BE2C (cell line): ENCODE data around the gene CRPPA.

Experiments
- DNase-seq: peaks from one replicate; pipeline ENCODE4 v3.0.0-alpha.2; 2020
- H3K27me3 ChIP-seq: fragments of 250-450 bp; sonication (Bioruptor Pico); 2 replicates; pipeline ENCODE4 v1.5.1; 2020; ENCODE audit warnings: mild to moderate bottlenecking
- H3K36me3 ChIP-seq: fragments of 250-450 bp; sonication (Bioruptor Pico); 2 replicates; pipeline ENCODE4 v1.5.1; 2020; ENCODE audit warnings: mild to moderate bottlenecking
- H3K4me1 ChIP-seq: fragments of 250-450 bp; sonication (Bioruptor Pico); 2 replicates; pipeline ENCODE4 v1.5.1; 2020
- H3K4me3 ChIP-seq: 2 replicates; pipeline ENCODE4 v1.5.1; 2011; ENCODE audit warnings: low read depth, low read length
- H3K9me3 ChIP-seq: fragments of 250-450 bp; sonication (Bioruptor Pico); 2 replicates; pipeline ENCODE4 v1.5.1; 2020
- CTCF ChIP-seq: IDR thresholded peaks from 2 replicates; pipeline ENCODE4 v1.5.1; 2012; ENCODE audit warnings: mild to moderate bottlenecking, low read depth, low read length

The CRPPA gene

DNA sequence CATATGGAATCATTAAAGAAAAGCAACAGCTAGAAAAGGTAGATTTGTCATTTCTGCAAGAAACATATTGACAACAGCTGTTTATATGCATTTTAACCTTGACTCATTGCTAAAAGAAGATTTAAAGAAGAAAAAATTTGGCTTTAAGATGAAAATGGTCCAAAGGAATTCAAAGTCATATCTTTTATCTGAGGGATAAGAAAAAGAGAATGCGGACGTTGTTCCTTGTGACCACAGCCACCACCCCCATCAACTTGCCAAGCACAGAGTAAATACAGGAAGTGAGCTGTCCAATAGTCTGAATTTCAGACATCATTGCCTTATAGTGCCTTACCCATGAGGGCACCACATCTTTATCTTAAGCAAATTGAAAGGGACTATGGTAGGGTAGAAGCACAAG lies 7.3 kb upstream of the CRPPA start:
- Histone ChIP-seq H3K36me3 (no peaks in the 10 kb centered on the region), H3K4me1 (peaks cover 3% of the 10 kb centered on the region; the same call in 1 of the 2 replicates), H3K27me3 (no peaks in the 10 kb centered on the region), H3K9me3 (no peaks in the 10 kb centered on the region), H3K4me3 (no peak overlapping the region)
- TF ChIP-seq CTCF = no peak
- DNase-seq = no peak

DNA sequence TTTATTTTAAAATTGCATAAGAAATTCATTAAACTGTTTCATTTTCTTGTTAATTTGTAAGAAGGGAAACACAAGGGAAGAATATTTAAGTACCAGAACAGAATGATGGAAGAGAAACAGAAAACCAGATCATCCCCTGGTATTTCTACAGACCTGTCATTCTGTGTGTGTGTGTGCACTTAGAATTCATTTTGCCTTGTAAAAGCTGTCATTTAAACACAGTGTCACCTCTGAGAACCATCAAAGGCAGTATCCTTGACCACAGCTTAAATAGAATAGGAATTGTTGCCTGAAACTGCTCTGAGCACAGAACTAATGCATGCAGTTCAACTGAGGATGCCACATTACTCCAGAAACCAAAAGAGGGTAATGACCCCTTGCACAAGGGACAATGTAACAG lies 6.8 kb upstream of the CRPPA start:
- no peak for TF ChIP-seq CTCF
- DNase-seq = no peak
- H3K4me3 ChIP-seq = no peak overlapping the region
- H3K27me3 ChIP-seq = no peaks in the 10 kb centered on the region
- no peaks in the 10 kb centered on the region for H3K9me3 ChIP-seq
- no peaks in the 10 kb centered on the region for H3K36me3 ChIP-seq
- H3K4me1 ChIP-seq = peaks cover 3% of the 10 kb centered on the region; the same call in 1 of the 2 replicates

GRCh38 chr7:16423761-16424160 lies 2.4 kb upstream of the CRPPA start:
- Histone ChIP-seq H3K36me3 (no peaks in the 10 kb centered on the region), H3K4me1 (peaks cover 3% of the 10 kb centered on the region; the same call in 1 of the 2 replicates), H3K4me3 (no peak overlapping the region), H3K9me3 (no peaks in the 10 kb centered on the region), H3K27me3 (no peaks in the 10 kb centered on the region)
- TF ChIP-seq CTCF = no peak
- no peak for DNase-seq

DNA sequence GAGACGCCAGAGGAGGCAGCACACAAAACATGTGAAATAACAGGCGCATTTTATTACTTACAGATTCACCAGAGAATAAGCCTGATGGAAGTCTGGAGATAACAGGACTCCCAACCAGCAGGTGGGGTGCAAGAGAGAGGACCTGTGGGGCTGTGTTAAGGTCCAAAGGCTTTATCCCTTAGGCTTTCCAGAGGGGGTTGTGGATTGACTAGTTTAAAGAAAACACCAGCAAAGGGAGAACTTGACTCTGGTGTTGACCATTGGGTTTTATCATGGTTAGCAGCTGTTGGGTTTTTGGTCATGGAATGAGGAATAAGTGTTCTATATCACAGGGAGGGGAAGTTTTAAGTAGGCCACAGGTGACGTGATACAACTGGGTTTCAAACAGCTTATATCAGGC lies 1.6 kb upstream of the CRPPA start:
- H3K4me3 ChIP-seq = no peak overlapping the region
- peak; percentile 21; the same call in 1 of the 2 replicates for TF ChIP-seq CTCF
- no peaks in the 10 kb centered on the region; the same call in 1 of the 2 replicates for H3K4me1 ChIP-seq
- H3K27me3 ChIP-seq = no peaks in the 10 kb centered on the region
- H3K9me3 ChIP-seq = no peaks in the 10 kb centered on the region
- H3K36me3 ChIP-seq = no peaks in the 10 kb centered on the region
- no peak for DNase-seq

- DNase-seq = no peak
- Histone ChIP-seq H3K4me3 (no peak overlapping the region), H3K27me3 (no peaks in the 10 kb centered on the region)
These were observed 731 bp upstream of the CRPPA start for GRCh38 chr7:16422103-16422435.

More at GRCh38 chr7:16422103-16422435, 731 bp upstream of the CRPPA start:
- Histone ChIP-seq H3K4me1 (no peaks in the 10 kb centered on the region; the same call in 1 of the 2 replicates), H3K36me3 (no peaks in the 10 kb centered on the region), H3K9me3 (no peaks in the 10 kb centered on the region)
- no peak for TF ChIP-seq CTCF
